Measurements from ENCODE around the gene VAV3. TPM values are rescaled to one million over a fixed set of nuclear protein-coding genes. Genes with fewer than 3 reads are reported as not detected.

Gene VAV3
- total RNA-seq, 2 donors from 2014 or later: 73.0 to 135 TPM

DNA sequence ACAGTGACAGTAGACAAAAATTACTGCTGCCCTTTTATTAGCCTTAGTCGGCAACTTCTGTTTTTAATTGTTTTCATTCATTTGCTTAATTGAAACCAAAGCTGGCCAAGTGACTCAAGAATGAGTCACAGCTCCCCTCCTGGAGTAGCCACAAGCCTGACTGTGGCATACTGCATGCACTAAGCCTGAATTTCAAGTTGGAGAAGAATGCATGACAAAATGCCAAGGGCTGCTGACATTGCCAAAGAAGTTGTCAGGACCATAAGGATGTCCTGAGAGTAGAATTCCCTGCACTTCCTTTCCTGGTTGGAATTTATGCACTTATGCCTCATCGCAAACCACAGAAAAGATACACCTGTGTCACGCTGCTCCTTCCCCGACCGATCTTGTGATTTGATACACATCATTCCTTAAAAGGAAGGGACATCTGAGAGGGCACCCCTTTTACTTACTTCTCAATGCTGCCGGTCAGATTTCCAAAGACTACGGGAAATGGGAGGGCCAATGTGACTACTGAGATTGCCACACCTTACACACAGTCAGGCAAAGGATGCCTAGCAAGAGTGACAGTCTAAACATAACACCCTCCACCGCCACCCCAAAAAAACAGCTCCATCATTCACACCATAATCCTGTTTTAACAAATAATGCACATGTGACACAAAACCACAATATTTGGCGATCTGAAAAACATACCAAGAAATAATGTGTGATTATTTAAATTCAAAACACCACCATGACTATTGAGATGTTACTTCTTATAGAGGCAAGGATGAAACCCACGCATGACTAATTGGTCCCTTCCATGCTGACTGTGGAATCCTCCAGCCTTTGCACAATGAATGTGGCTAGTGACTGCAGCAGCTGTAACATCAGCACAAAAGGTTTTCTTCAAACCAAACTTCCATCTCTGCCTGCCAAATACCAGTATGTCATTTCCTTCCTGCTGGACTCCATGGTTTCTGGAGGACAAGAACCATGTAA lies 28.2 kb downstream of the VAV3 start:
- Histone ChIP-seq H3K4me3 (no peak overlapping the region), H3K36me3 (no peaks in the 10 kb centered on the region), H3K9me3 (no peaks in the 10 kb centered on the region), H3K27me3 (no peaks in the 10 kb centered on the region), H3K4me1 (no peaks in the 10 kb centered on the region), H3K9ac (ENCODE audit: low read depth in 2 of 2, low read length in 2 of 2) (no peak overlapping the region), H3K27ac (no peak overlapping the region)
- DNase-seq: no peak
- TF ChIP-seq, protein P1, sequence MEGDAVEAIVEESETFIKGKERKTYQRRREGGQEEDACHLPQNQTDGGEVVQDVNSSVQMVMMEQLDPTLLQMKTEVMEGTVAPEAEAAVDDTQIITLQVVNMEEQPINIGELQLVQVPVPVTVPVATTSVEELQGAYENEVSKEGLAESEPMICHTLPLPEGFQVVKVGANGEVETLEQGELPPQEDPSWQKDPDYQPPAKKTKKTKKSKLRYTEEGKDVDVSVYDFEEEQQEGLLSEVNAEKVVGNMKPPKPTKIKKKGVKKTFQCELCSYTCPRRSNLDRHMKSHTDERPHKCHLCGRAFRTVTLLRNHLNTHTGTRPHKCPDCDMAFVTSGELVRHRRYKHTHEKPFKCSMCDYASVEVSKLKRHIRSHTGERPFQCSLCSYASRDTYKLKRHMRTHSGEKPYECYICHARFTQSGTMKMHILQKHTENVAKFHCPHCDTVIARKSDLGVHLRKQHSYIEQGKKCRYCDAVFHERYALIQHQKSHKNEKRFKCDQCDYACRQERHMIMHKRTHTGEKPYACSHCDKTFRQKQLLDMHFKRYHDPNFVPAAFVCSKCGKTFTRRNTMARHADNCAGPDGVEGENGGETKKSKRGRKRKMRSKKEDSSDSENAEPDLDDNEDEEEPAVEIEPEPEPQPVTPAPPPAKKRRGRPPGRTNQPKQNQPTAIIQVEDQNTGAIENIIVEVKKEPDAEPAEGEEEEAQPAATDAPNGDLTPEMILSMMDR (IDR thresholded peaks at IDR 0.05): no peak
- intact Hi-C loops (cut with DNase I): no loop called here

DNA sequence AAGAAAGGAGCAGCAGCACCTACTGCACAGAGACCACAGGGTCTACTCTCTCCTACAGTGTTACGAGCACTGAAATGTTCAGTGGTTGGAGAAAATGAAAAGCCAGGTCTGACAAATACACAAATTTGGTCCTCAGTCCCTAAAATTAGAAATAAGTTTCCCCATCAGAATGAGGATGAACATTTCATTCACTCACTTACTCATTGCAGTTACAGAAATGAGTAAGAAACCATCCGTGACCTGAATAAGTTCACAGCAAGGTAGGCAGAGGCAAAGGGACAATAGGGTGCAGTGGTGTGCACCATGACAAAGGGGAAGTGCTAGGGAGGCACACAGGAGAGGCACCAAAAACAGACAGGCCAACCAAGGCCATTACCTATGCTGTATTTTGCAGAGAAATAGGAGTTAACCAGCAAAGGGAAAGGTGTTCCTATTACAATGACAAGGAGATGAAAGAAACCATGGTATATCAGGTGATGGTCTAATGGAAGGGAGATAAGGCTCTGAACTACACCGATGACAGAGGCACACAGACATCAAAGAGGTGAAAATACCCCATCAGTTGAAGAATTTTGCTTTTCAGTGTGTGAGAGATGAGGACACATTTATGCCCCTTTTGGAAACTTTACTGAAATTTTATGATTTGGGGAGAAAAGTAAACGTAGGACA lies 29.4 kb downstream of the VAV3 start:
- TF ChIP-seq, protein P1 (IDR thresholded peaks at IDR 0.05): no peak
- Histone ChIP-seq H3K4me3 (no peak overlapping the region), H3K9me3 (no peaks in the 10 kb centered on the region), H3K36me3 (no peaks in the 10 kb centered on the region), H3K9ac (ENCODE audit: low read depth in 2 of 2, low read length in 2 of 2) (no peak overlapping the region), H3K4me1 (no peaks in the 10 kb centered on the region), H3K27me3 (no peaks in the 10 kb centered on the region), H3K27ac (no peak overlapping the region)
- no peak for DNase-seq
- intact Hi-C loops (cut with DNase I): no loop called here

DNA sequence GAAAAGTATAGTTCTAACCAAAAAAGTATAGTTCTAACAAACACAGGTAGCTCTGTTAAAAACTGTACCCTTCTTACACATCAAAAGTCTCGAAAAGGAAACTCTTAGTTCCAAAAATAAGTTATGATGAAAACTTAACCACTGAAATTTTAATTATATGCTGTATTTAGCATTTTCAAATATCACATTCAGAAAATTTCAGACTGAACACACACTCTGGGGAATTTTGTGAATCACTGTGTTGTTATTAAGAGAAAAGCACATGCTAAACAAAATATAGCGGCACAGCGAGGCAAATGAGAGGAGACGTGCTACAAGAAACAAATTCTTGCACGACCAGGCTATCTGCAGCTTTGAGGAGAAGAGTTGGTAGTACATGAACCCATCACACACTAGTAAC lies 30.4 kb downstream of the VAV3 start:
- intact Hi-C loops (cut with DNase I): no loop called here
- no peaks in the 10 kb centered on the region for H3K9me3 ChIP-seq
- H3K27me3 ChIP-seq: no peaks in the 10 kb centered on the region
- H3K27ac ChIP-seq: no peak overlapping the region
- TF ChIP-seq, protein P1 (IDR thresholded peaks at IDR 0.05): no peak
- no peak overlapping the region for H3K9ac ChIP-seq (ENCODE audit: low read depth in 2 of 2, low read length in 2 of 2)
- DNase-seq: no peak
- no peaks in the 10 kb centered on the region for H3K4me1 ChIP-seq
- H3K4me3 ChIP-seq: no peak overlapping the region
- H3K36me3 ChIP-seq: no peaks in the 10 kb centered on the region

DNA sequence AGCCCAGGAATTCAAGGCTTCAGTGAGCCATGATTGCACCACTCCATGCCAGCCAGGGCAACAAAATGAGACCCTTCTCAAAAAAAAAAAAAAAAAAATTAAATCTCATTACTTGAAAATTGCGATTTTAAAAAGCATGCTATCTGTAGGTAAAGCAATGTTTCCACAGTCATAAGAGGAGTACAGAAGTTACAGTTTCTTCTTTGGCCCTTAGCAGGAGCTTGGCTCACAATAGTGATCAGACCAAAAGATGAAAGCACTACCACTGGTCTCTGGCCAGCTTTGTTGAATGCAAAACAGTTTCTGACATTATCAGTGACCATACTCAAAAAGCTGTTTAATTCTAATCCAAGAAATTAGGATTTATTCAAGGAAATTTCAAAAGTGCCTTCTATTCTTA lies 31.2 kb downstream of the VAV3 start:
- H3K4me1 ChIP-seq: no peaks in the 10 kb centered on the region
- H3K27ac ChIP-seq: no peak overlapping the region
- no peaks in the 10 kb centered on the region for H3K9me3 ChIP-seq
- no peaks in the 10 kb centered on the region for H3K36me3 ChIP-seq
- DNase-seq: no peak
- H3K4me3 ChIP-seq: no peak overlapping the region
- no peaks in the 10 kb centered on the region for H3K27me3 ChIP-seq
- no peak overlapping the region for H3K9ac ChIP-seq (ENCODE audit: low read depth in 2 of 2, low read length in 2 of 2)
- intact Hi-C loops (cut with DNase I): no loop called here
- TF ChIP-seq, protein P1 (IDR thresholded peaks at IDR 0.05): no peak

DNA sequence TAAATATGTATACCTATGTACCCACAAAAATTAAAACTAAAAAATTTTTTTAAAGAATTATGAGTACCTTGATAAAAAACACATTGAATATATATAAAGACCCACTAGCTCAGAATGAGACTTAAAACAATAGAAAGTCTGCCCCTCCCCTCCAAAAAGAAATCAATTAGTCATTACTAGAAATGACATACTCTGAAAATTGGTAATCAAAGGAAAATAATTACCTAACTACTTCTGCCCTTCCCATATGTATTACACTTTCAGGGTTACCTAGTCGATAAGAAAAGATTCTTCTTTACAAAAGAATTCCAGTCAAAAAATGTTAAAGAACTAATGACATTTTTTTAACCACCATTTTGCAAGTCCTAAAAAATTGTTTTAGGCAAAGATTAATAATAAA lies 34.7 kb downstream of the VAV3 start:
- intact Hi-C loops (cut with DNase I): no loop called here
- H3K36me3 ChIP-seq: no peaks in the 10 kb centered on the region
- TF ChIP-seq, protein P1 (IDR thresholded peaks at IDR 0.05): no peak
- H3K4me1 ChIP-seq: no peaks in the 10 kb centered on the region
- no peak for DNase-seq
- H3K9ac ChIP-seq (ENCODE audit: low read depth in 2 of 2, low read length in 2 of 2): no peak overlapping the region
- no peaks in the 10 kb centered on the region for H3K27me3 ChIP-seq
- no peak overlapping the region for H3K27ac ChIP-seq
- no peak overlapping the region for H3K4me3 ChIP-seq
- no peaks in the 10 kb centered on the region for H3K9me3 ChIP-seq

Data from colonic mucosa (tissue), 4 donors.